ENCODE data around the gene ZNF787. TPM values are rescaled to one million over a fixed set of nuclear protein-coding genes. Genes with fewer than 3 reads are reported as not detected.
A peak's percentile ranks its signal among the peaks of the same experiment; 100 is the strongest.

Gene ZNF787
- polyA plus RNA-seq (2011; rRNA removed) (10.7 and 12.5 TPM in 2 replicates), polyA plus RNA-seq (2017; fragmentation: RNase III; extraction: RNeasy Plus Mini Kit Qiagen cat#74134 plus additional on column Dnase treatment) (35.1 to 39.3 TPM (median 36.7 TPM) in 3 replicates), polyA minus RNA-seq (2011; rRNA and poly(A)+ RNA removed) (7.8 and 9.9 TPM in 2 replicates)
- 30.2 and 54.5 TPM in 2 replicates for polyA plus RNA-seq (2012; cell fraction: cytosol; rRNA removed)
- 44.0 and 78.8 TPM in 2 replicates for polyA plus RNA-seq (2012; cell fraction: nucleus; rRNA removed)

GRCh38 chr19:56121180-56122167 is at the start of gene ZNF787:
TSS of gene ZNF787 (minus strand) at chr19:56121295. CDS start at chr19:56103217, 18,078 bp downstream.
- ChIA-PET POLR2A (interaction anchor here (0.6 to 1.5 kb wide), 17 partner anchors 10 to 479 kb away, joined by 3 to 28 read pairs (median 4); partner anchors contain the start of genes ZNF444 and ZSCAN5A), CTCF (interaction anchor here (1.0 kb wide), 1 partner anchor 15 kb away, joined by 3 read pairs; no protein-coding TSS in a partner anchor)
- WGBS (ENCODE audit: missing lambda C conversion rate), result 20% methylated on average over 28 of the region's 74 CpGs
- Histone ChIP-seq H3K9me3 (no peaks in the 10 kb centered on the region), H3K27ac (peak within 1 kb of the TSS; percentile 93 to 95), H3K4me2 (peak within 1 kb of the TSS; percentile 90), H3K4me1 (peaks cover 19% of the 10 kb centered on the region), H3K4me3 (peak within 1 kb of the TSS; percentile 88)
- FAIRE-seq, result no peak
- ATAC-seq, result peak; percentile 81 to 91
- DNase-seq (ENCODE audit: low read depth in 1 of 2, low spot score in 1 of 2), result peak; percentile 98 to 99
- TF ChIP-seq RAD21 (conservative IDR thresholded peaks at IDR 0.05 in 1 of 2, IDR thresholded peaks at IDR 0.05 in 1 of 2), result no peak
- TF ChIP-seq EP300 (IDR thresholded peaks at IDR 0.05), result no peak
- no peak for TF ChIP-seq HOXB13 (CRISPR knock-in tag; IDR thresholded peaks at IDR 0.05; ENCODE audit: low read depth)
- TF ChIP-seq ZSCAN20 (CRISPR knock-in tag; IDR thresholded peaks at IDR 0.05), result no peak
- TF ChIP-seq BHLHE40 (IDR thresholded peaks at IDR 0.05; ENCODE audit: low read depth, low read length), result no peak
- TF ChIP-seq PHF8 (IDR thresholded peaks at IDR 0.05; ENCODE audit: borderline replicate concordance, low read depth), result no peak
- no peak for TF ChIP-seq CEBPB (IDR thresholded peaks at IDR 0.05)
- no peak for TF ChIP-seq RNF2 (IDR thresholded peaks at IDR 0.05; ENCODE audit: borderline replicate concordance, low read depth)
- TF ChIP-seq HDAC2 (IDR thresholded peaks at IDR 0.05), result no peak
- TF ChIP-seq FOXS1 (CRISPR knock-in tag; IDR thresholded peaks at IDR 0.05), result no peak
- TF ChIP-seq TP53 (CRISPR knock-in tag; IDR thresholded peaks at IDR 0.05), result peak; percentile 24; the same call in 1 of the 2 replicates
- TF ChIP-seq REST (IDR thresholded peaks at IDR 0.05), result no peak
- TF ChIP-seq GATA3 (IDR thresholded peaks at IDR 0.05; ENCODE audit: borderline replicate concordance), result peak; percentile 30; the same call in 1 of the 2 replicates
- TF ChIP-seq MAFK (IDR thresholded peaks at IDR 0.05; ENCODE audit: partially characterized antibody), result no peak
- no peak for TF ChIP-seq NR3C1 (IDR thresholded peaks at IDR 0.05)
- no peak for TF ChIP-seq HOXA7 (CRISPR knock-in tag; IDR thresholded peaks at IDR 0.05)
- peak; percentile 21 to 76; a peak in 3 of 5 replicates for TF ChIP-seq JUN (IDR thresholded peaks at IDR 0.05)
- TF ChIP-seq MAZ (IDR thresholded peaks at IDR 0.05; ENCODE audit: borderline replicate concordance, low read depth, low read length), result peak; percentile 71; the same call in 1 of the 2 replicates
- no peak for TF ChIP-seq CBX2 (IDR thresholded peaks at IDR 0.05; ENCODE audit: borderline replicate concordance, low read depth)
- TF ChIP-seq, protein P1, sequence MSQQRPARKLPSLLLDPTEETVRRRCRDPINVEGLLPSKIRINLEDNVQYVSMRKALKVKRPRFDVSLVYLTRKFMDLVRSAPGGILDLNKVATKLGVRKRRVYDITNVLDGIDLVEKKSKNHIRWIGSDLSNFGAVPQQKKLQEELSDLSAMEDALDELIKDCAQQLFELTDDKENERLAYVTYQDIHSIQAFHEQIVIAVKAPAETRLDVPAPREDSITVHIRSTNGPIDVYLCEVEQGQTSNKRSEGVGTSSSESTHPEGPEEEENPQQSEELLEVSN (IDR thresholded peaks at IDR 0.05; ENCODE audit: borderline replicate concordance, low read depth), result no peak
- TF ChIP-seq CHD4 (IDR thresholded peaks at IDR 0.05; ENCODE audit: borderline replicate concordance), result no peak
- 0 out of 2 replicates have a peak, but pooled peaks have one; percentile 39 for TF ChIP-seq ELK1 (IDR thresholded peaks at IDR 0.05; ENCODE audit: low read depth, low read length)
- TF ChIP-seq PBX3 (IDR thresholded peaks at IDR 0.05), result no peak
- TF ChIP-seq, protein P2, sequence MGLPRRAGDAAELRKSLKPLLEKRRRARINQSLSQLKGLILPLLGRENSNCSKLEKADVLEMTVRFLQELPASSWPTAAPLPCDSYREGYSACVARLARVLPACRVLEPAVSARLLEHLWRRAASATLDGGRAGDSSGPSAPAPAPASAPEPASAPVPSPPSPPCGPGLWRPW (IDR thresholded peaks at IDR 0.05), result no peak
- TF ChIP-seq ZNF302 (CRISPR knock-in tag; IDR thresholded peaks at IDR 0.05), result no peak
- no peak for TF ChIP-seq NPAS2 (CRISPR knock-in tag; IDR thresholded peaks at IDR 0.05; ENCODE audit: borderline replicate concordance)
- no peak for TF ChIP-seq RFX5 (IDR thresholded peaks at IDR 0.05)
- TF ChIP-seq RCOR1 (IDR thresholded peaks at IDR 0.05; ENCODE audit: low read depth, low read length), result no peak
- no peak for TF ChIP-seq JUNB (IDR thresholded peaks at IDR 0.05)
- TF ChIP-seq, protein P3, sequence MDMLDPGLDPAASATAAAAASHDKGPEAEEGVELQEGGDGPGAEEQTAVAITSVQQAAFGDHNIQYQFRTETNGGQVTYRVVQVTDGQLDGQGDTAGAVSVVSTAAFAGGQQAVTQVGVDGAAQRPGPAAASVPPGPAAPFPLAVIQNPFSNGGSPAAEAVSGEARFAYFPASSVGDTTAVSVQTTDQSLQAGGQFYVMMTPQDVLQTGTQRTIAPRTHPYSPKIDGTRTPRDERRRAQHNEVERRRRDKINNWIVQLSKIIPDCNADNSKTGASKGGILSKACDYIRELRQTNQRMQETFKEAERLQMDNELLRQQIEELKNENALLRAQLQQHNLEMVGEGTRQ (IDR thresholded peaks at IDR 0.05), result no peak
- no peak for TF ChIP-seq FOSL2 (IDR thresholded peaks at IDR 0.05)
- TF ChIP-seq FOSL2 (CRISPR knock-in tag; IDR thresholded peaks at IDR 0.05), result no peak

Data from A549 (cell line).